AG09319 (cell line): ENCODE data around the gene MRPS27.

Source experiments
- DNase-seq: peaks from one replicate; pipeline ENCODE4 v3.0.0-alpha.2; 2010; ENCODE audit warnings: low read depth; ENCODE audit errors: extremely low read depth
- TF ChIP-seq, protein P1 (sequence below): IDR thresholded peaks from 2 replicates; pipeline ENCODE4 v1.5.1; 2011; ENCODE audit warnings: low read depth, mild to moderate bottlenecking, inconsistent platforms, low read length, moderate library complexity

MRPS27 gene

DNA sequence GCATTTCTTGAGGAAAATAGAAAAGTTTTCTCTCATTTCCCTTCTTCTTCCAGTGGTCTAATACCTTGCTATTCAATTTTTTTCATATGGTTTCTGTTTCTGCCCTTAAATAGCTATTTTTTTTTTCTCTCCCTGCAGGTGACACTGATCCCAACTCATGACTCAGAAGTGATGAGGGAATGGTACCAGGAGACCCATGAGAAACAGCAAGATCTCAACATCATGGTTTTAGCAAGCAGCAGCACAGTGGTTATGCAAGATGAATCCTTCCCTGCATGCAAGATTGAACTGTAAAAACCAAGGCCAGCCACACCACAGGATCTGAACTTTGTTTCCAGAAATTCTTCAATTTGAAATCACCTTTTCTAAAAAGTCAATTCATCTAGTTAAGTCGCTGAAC, 115.1 kb downstream of the MRPS27 start:
- DNase-seq: no peak
- TF ChIP-seq, protein P1, sequence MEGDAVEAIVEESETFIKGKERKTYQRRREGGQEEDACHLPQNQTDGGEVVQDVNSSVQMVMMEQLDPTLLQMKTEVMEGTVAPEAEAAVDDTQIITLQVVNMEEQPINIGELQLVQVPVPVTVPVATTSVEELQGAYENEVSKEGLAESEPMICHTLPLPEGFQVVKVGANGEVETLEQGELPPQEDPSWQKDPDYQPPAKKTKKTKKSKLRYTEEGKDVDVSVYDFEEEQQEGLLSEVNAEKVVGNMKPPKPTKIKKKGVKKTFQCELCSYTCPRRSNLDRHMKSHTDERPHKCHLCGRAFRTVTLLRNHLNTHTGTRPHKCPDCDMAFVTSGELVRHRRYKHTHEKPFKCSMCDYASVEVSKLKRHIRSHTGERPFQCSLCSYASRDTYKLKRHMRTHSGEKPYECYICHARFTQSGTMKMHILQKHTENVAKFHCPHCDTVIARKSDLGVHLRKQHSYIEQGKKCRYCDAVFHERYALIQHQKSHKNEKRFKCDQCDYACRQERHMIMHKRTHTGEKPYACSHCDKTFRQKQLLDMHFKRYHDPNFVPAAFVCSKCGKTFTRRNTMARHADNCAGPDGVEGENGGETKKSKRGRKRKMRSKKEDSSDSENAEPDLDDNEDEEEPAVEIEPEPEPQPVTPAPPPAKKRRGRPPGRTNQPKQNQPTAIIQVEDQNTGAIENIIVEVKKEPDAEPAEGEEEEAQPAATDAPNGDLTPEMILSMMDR: no peak

GRCh38 chr5:72203251-72203845, 116.7 kb downstream of the MRPS27 start:
- TF ChIP-seq, protein P1: no peak
- no peak for DNase-seq

- TF ChIP-seq, protein P1: no peak
- DNase-seq: no peak
Observed at GRCh38 chr5:72202331-72202825, 117.7 kb downstream of the MRPS27 start.

- TF ChIP-seq, protein P1: no peak
- DNase-seq: no peak
Observed at GRCh38 chr5:72199681-72200080, 120.4 kb downstream of the MRPS27 start.

- DNase-seq: no peak
- TF ChIP-seq, protein P1: no peak
Observed at GRCh38 chr5:72197393-72197792, 122.6 kb downstream of the MRPS27 start.

GRCh38 chr5:72195581-72195980, 124.5 kb downstream of the MRPS27 start:
- no peak for DNase-seq

DNA sequence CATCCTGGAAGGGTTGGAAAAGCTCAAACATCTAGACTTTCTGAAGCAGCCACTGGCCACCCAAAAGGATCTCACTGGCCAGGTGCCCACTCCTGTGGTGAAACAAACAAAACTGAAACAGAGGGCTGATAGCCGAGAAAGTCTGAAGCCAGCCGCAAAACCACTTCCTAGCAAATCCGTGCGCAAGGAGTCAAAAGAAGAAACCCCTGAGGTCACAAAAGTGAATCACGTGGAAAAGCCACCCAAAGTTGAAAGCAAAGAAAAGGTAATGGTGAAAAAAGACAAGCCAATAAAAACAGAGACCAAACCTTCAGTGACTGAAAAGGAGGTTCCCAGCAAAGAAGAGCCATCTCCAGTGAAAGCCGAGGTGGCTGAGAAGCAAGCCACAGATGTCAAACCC, 125.2 kb downstream of the MRPS27 start:
- TF ChIP-seq, protein P1: no peak
- no peak for DNase-seq

More at GRCh38 chr5:72195581-72195980, 124.5 kb downstream of the MRPS27 start:
- TF ChIP-seq, protein P1: no peak
